CD4-positive, alpha-beta T cell treated with Interleukin-21 for 1 hour (primary cell): ENCODE data around the gene FLT1.

Experiments used
- DNase-seq: peaks from one replicate; pipeline ENCODE4 v3.0.0-alpha.2; 2020

FLT1 gene

GRCh38 chr13:28457521-28457920, 37.4 kb downstream of the FLT1 start:
- no peak for DNase-seq

- no peak for DNase-seq
Measured at GRCh38 chr13:28455580-28456194, 39.2 kb downstream of the FLT1 start.

GRCh38 chr13:28452755-28453154, 42.2 kb downstream of the FLT1 start:
- DNase-seq: no peak

- DNase-seq: no peak
Measured at GRCh38 chr13:28451482-28452217, 43.3 kb downstream of the FLT1 start.

- no peak for DNase-seq
Measured at GRCh38 chr13:28449826-28450773, 44.8 kb downstream of the FLT1 start.

- DNase-seq: no peak
Measured at GRCh38 chr13:28448651-28449358, 46.1 kb downstream of the FLT1 start.

- DNase-seq: no peak
Measured at GRCh38 chr13:28447989-28448388, 46.9 kb downstream of the FLT1 start.

- DNase-seq: no peak
Measured at GRCh38 chr13:28447206-28447605, 47.7 kb downstream of the FLT1 start.

GRCh38 chr13:28442839-28443238, 52.1 kb downstream of the FLT1 start:
- DNase-seq: no peak

- DNase-seq: no peak
Measured at GRCh38 chr13:28441529-28441928, 53.4 kb downstream of the FLT1 start.

GRCh38 chr13:28440774-28441504, 54.0 kb downstream of the FLT1 start:
- DNase-seq: no peak

- no peak for DNase-seq
Measured at GRCh38 chr13:28438598-28439334, 56.2 kb downstream of the FLT1 start.

- DNase-seq: no peak
Measured at GRCh38 chr13:28438067-28438466, 56.9 kb downstream of the FLT1 start.

GRCh38 chr13:28435917-28436316, 59.0 kb downstream of the FLT1 start:
- DNase-seq: no peak

GRCh38 chr13:28434926-28435325, 60.0 kb downstream of the FLT1 start:
- no peak for DNase-seq

GRCh38 chr13:28432816-28433560, 61.9 kb downstream of the FLT1 start:
- DNase-seq: no peak

GRCh38 chr13:28429685-28430290, 65.1 kb downstream of the FLT1 start:
- DNase-seq: no peak

- DNase-seq: no peak
Measured at GRCh38 chr13:28429096-28429495, 65.8 kb downstream of the FLT1 start.

- DNase-seq: no peak
Measured at GRCh38 chr13:28426381-28426780, 68.5 kb downstream of the FLT1 start.

GRCh38 chr13:28425793-28426192, 69.1 kb downstream of the FLT1 start:
- DNase-seq: no peak
